GM13976 (cell line): Measurements from ENCODE around the gene HBG2.
A peak's percentile ranks its signal among the peaks of the same experiment; 100 is the strongest.

ENCODE experiments used
- DNase-seq: peaks from one replicate; pipeline ENCODE4 v3.0.0; 2012; ENCODE audit warnings: low spot score
- in situ Hi-C: fragments of 300-500 bp; cut with MboI; formaldehyde crosslinking; loops from one replicate; pipeline ENCODE4 v1.12.0; 2022; ENCODE audit warnings: low sequenced_read_pairs, mixed read lengths, inconsistent platforms; ENCODE audit not compliant: unreplicated experiment
- TF ChIP-seq, protein P1 (sequence below): IDR thresholded peaks from 2 replicates; pipeline ENCODE4 v1.5.1; 2012; ENCODE audit warnings: borderline replicate concordance, mild to moderate bottlenecking; ENCODE audit not compliant: insufficient read depth; ENCODE audit errors: extremely low read depth, missing control alignments, control extremely low read depth

The HBG2 gene

DNA sequence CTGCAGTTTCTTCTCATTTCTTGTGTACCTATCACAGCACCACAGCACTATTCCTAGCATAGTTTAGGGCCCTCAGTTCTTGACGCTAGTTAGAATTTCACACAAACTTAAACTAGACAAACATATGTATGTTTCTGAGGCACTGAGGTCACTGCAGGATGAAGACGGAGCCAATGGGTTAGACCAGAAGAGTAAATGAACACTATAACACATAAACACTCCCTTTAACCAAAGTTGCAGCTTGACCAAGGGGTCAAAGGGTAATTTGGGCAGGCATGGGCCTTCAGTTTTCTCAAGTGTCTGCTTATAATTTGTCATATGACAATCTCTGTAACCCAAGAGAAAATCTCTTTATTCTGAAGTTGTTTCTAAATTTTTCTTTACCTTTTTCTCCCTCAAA is 28.0 kb upstream of the HBG2 start:
- TF ChIP-seq, protein P1, sequence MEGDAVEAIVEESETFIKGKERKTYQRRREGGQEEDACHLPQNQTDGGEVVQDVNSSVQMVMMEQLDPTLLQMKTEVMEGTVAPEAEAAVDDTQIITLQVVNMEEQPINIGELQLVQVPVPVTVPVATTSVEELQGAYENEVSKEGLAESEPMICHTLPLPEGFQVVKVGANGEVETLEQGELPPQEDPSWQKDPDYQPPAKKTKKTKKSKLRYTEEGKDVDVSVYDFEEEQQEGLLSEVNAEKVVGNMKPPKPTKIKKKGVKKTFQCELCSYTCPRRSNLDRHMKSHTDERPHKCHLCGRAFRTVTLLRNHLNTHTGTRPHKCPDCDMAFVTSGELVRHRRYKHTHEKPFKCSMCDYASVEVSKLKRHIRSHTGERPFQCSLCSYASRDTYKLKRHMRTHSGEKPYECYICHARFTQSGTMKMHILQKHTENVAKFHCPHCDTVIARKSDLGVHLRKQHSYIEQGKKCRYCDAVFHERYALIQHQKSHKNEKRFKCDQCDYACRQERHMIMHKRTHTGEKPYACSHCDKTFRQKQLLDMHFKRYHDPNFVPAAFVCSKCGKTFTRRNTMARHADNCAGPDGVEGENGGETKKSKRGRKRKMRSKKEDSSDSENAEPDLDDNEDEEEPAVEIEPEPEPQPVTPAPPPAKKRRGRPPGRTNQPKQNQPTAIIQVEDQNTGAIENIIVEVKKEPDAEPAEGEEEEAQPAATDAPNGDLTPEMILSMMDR = no peak
- in situ Hi-C loops = no loop called here
- DNase-seq = no peak

DNA sequence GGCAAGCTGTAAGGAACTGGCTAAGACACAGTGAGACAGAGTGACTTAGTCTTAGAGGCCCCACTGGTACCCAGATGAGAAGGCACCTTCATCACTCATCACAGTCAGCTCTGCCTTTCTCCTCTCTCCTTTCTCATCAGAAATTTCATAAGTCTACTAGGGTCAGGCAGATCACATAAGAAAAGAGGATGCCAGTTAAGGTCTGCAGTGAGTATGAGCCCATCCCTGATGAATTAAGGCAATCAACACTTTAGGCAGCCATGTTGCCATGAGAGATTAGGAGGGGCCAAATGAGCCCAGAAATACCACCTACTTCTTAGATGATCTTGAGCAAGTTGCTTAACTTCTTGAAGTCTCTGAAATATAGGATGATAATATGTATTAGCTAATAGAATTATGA is 27.0 kb upstream of the HBG2 start:
- in situ Hi-C loops = no loop called here
- TF ChIP-seq, protein P1 = no peak
- no peak for DNase-seq

DNA sequence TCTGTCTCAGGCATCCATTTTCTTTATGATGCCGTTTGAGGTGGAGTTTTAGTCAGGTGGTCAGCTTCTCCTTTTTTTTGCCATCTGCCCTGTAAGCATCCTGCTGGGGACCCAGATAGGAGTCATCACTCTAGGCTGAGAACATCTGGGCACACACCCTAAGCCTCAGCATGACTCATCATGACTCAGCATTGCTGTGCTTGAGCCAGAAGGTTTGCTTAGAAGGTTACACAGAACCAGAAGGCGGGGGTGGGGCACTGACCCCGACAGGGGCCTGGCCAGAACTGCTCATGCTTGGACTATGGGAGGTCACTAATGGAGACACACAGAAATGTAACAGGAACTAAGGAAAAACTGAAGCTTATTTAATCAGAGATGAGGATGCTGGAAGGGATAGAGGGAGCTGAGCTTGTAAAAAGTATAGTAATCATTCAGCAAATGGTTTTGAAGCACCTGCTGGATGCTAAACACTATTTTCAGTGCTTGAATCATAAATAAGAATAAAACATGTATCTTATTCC is 26.1 kb upstream of the HBG2 start:
- peak; percentile 44 for DNase-seq
- TF ChIP-seq, protein P1 = no peak
- in situ Hi-C loops = no loop called here

DNA sequence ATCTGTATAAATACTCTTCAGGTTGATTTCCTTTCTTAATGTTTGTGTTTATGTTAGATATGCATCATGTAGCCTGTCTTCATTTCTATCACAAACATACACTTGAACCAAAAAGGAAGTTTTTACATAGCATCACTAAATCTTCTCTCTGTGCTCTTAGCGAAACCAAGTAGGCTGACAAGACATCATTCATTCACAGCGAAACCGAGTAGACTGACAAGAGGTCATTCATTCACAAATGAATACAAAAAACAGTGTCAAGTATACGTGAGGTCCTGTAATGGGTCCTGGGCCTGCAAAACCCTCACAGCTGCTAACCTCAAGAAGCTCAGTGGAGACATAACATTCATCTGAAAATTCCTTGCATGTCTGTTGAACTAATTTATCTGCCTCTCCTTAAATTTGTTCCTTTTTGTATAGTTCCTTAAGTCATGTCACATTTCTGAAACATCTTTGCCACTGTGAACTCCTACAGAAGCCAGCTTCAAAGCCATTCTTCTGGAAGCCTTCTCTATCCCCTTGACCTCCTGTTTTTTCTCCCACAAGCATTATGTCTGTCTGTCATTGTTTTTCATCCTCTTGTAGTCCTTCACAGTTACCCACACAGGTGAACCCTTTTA is 25.0 kb upstream of the HBG2 start:
- TF ChIP-seq, protein P1 = no peak
- no peak for DNase-seq
- in situ Hi-C loops = no loop called here

DNA sequence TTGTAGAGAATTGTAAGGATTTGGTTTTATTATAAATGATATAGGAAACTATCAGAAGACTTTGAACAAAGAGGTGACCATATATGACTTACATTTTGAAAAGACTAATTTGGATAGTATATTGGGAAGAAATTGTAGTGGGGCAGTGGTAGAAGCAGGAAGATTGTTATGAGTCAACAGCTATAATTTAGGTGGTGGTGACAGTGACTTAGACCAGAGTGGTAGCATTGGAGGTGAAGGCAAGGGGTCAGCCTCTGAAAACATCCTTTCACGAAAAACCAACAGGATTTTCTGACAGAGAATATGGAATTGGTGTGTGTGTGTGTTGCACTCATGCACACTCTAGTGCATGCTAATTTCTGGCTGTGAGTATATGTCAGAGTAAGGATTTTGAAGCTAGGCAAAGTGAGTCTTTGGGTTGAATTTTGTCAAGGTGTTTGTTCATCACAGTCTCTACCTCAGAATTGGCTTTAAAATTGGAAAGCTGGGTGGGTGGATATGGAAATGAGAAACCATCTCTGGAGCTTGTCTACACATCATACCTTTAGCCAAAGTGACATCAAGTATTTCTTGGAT is 23.3 kb upstream of the HBG2 start:
- TF ChIP-seq, protein P1 = no peak
- in situ Hi-C loops = no loop called here
- DNase-seq = no peak

DNA sequence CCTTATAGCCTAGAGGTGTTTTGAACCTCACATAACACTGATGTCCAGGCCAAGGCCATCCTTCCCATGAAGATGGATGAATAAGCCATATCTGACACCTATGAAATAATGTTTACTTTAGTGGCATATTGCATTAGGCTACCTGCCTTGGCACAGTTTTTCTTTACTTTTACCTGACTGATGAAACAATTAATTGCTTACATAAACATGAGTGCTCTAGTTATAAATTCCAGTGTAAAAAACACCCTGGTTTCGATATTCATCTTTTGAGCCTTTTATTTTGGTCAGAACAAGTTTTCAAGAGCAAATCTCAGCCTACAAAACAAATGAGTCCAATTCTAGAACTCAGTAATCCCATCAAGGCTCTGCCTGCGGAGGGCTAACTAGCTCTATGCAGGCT is 22.1 kb upstream of the HBG2 start:
- TF ChIP-seq, protein P1 = no peak
- in situ Hi-C loops = no loop called here
- DNase-seq = no peak
